Measurements from ENCODE around the gene NRXN3.

DNA sequence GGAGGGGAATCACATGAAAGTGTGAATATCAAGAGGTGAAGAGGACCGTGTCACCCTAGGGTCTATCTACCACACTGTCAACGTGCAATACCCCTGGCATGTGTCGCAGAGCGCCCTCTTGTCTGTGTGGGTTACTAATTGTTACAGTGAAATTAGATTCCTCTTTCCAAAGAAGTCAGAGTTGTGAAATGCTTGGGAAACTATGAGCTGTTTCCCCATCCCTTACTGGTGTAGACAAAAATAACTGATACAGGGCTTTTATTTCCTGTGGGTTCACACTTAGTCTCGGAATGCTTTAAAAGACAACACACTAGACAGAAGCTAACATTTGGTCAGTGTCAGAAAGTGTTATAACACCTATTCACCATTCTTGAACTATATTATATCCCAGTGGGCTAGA, 597.3 kb downstream of the NRXN3 start:
- TF ChIP-seq, protein P1, sequence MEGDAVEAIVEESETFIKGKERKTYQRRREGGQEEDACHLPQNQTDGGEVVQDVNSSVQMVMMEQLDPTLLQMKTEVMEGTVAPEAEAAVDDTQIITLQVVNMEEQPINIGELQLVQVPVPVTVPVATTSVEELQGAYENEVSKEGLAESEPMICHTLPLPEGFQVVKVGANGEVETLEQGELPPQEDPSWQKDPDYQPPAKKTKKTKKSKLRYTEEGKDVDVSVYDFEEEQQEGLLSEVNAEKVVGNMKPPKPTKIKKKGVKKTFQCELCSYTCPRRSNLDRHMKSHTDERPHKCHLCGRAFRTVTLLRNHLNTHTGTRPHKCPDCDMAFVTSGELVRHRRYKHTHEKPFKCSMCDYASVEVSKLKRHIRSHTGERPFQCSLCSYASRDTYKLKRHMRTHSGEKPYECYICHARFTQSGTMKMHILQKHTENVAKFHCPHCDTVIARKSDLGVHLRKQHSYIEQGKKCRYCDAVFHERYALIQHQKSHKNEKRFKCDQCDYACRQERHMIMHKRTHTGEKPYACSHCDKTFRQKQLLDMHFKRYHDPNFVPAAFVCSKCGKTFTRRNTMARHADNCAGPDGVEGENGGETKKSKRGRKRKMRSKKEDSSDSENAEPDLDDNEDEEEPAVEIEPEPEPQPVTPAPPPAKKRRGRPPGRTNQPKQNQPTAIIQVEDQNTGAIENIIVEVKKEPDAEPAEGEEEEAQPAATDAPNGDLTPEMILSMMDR (IDR thresholded peaks at IDR 0.05): no peak
- no peak for TF ChIP-seq POLR2AphosphoS5 (IDR thresholded peaks at IDR 0.05)
- no peak for TF ChIP-seq POLR2A (IDR thresholded peaks at IDR 0.05)

Data from stomach (tissue), 4 donors.